ENCODE measurements around the gene SLC17A2.

GRCh38 chr6:25883991-25884390 lies 46.5 kb downstream of the SLC17A2 start:
- TF ChIP-seq CTCF (IDR thresholded peaks at IDR 0.05 in 8 of 11, conservative IDR thresholded peaks at IDR 0.05 in 3 of 11): no peak
- no peak for TF ChIP-seq POLR2AphosphoS5 (IDR thresholded peaks at IDR 0.05)

All from spleen (tissue), 7 donors.